IMR-90 (cell line): ENCODE results near the gene FAM118A. TPM values are rescaled to one million over a fixed set of nuclear protein-coding genes. Genes with fewer than 3 reads are reported as not detected.

Experiments used
- ATAC-seq: fragments of 200-7000 bp; cut with Tn5 transposase; 2 replicates; pipeline ENCODE4 v1.9.1; 2020; ENCODE audit warnings: low read depth, mild to moderate bottlenecking, moderate library complexity
- BruUV-seq: library from RNA; stranded (reverse); fragments of 400-500 nt; replicated peaks from 2 replicates; lab custom pipeline; 2021; lab: Mats Ljungman, UMichigan
- CTCF ChIA-PET: fragments of 300-600 bp; formaldehyde crosslinking; extraction: SDS; loops from one replicate; lab custom pipeline; 2021; ENCODE audit warnings: antibody characterized with exemption; lab: Yijun Ruan, JAX
- POLR2A ChIA-PET: fragments of 300-600 bp; sonication (Branson Sonifier 250); formaldehyde crosslinking; loops from one replicate; lab custom pipeline; 2022; ENCODE audit warnings: antibody characterized with exemption; ENCODE audit not compliant: unreplicated experiment; lab: Charles Lee
- DNase-seq: peaks from one replicate; pipeline ENCODE4 v3.0.0; 2013
- H2AFZ ChIP-seq: replicated peaks from 2 replicates; pipeline ENCODE3; 2013; ENCODE audit warnings: low read length, mild to moderate bottlenecking; ENCODE audit not compliant: poor library complexity
- H2AK5ac ChIP-seq: 2 replicates; pipeline ENCODE4 v1.6.1; 2013; ENCODE audit warnings: low read depth, low read length, inconsistent platforms
- H2AK9ac ChIP-seq: replicated peaks from 2 replicates; pipeline ENCODE3; 2013; ENCODE audit warnings: mild to moderate bottlenecking, low read depth, low read length, moderate library complexity; ENCODE audit not compliant: poor library complexity
- H2BK120ac ChIP-seq: 2 replicates; pipeline ENCODE4 v1.6.1; 2013; ENCODE audit warnings: low read depth, low read length, inconsistent platforms
- H2BK15ac ChIP-seq: 3 replicates; pipeline ENCODE4 v1.6.1; 2013; ENCODE audit warnings: low read depth, low read length, inconsistent platforms
- H2BK20ac ChIP-seq: 2 replicates; pipeline ENCODE4 v1.6.1; 2013; ENCODE audit warnings: low read depth, mild to moderate bottlenecking, inconsistent platforms, low read length, moderate library complexity
- H2BK5ac ChIP-seq: 2 replicates; pipeline ENCODE4 v1.6.1; 2013; ENCODE audit warnings: mild to moderate bottlenecking, low read depth, low read length, inconsistent platforms; ENCODE audit not compliant: poor library complexity, severe bottlenecking
- H3K14ac ChIP-seq: replicated peaks from 2 replicates; pipeline ENCODE4 v1.6.1; 2013; ENCODE audit warnings: low read depth, low read length, inconsistent platforms
- H3K18ac ChIP-seq: 2 replicates; pipeline ENCODE4 v1.6.1; 2013; ENCODE audit warnings: low read depth, low read length, control low read depth
- H3K23ac ChIP-seq: 2 replicates; pipeline ENCODE4 v1.6.1; 2013; ENCODE audit warnings: low read depth, low read length, inconsistent platforms
- H3K27ac ChIP-seq: 2 replicates; pipeline ENCODE4 v1.5.1; 2013; ENCODE audit warnings: mild to moderate bottlenecking, control low read depth, low read length; ENCODE audit not compliant: insufficient read depth
- H3K27me3 ChIP-seq: 2 replicates; pipeline ENCODE4 v1.6.1; 2013; ENCODE audit warnings: low read length; ENCODE audit not compliant: control insufficient read depth, insufficient read depth
- H3K36me3 ChIP-seq: 2 replicates; pipeline ENCODE4 v1.6.1; 2013; ENCODE audit warnings: low read length, mixed read lengths; ENCODE audit not compliant: control insufficient read depth, insufficient read depth
- H3K4ac ChIP-seq: 2 replicates; pipeline ENCODE4 v1.6.1; 2013; ENCODE audit warnings: low read depth, low read length, inconsistent platforms
- H3K4me1 ChIP-seq: 2 replicates; pipeline ENCODE4 v1.6.1; 2013; ENCODE audit warnings: low read length, mixed read lengths; ENCODE audit not compliant: control insufficient read depth, insufficient read depth
- H3K4me2 ChIP-seq: 2 replicates; pipeline ENCODE4 v1.6.1; 2013; ENCODE audit warnings: low read depth, mild to moderate bottlenecking, control low read depth, low read length, moderate library complexity
- H3K4me3 ChIP-seq: 2 replicates; pipeline ENCODE4 v1.5.1; 2013; ENCODE audit warnings: low read depth, mild to moderate bottlenecking, control low read depth, low read length, moderate library complexity; ENCODE audit not compliant: insufficient read depth
- H3K56ac ChIP-seq: 2 replicates; pipeline ENCODE4 v1.6.1; 2013; ENCODE audit warnings: low read length, inconsistent platforms; ENCODE audit not compliant: insufficient read depth; ENCODE audit errors: extremely low read depth
- H3K79me1 ChIP-seq, 2 experiments: 2 replicates each; pipeline ENCODE4 v1.6.1; 2013; ENCODE audit warnings: low read length in 2 of 2, inconsistent platforms in 1 of 2, low read depth in 1 of 2
- H3K9ac ChIP-seq: 2 replicates; pipeline ENCODE4 v1.6.1; 2013; ENCODE audit warnings: low read depth, low read length, control low read depth
- H3K9me1 ChIP-seq: 2 replicates; pipeline ENCODE4 v1.6.1; 2013; ENCODE audit warnings: low read length, inconsistent platforms; ENCODE audit not compliant: insufficient read depth
- H3K9me3 ChIP-seq: 2 replicates; pipeline ENCODE4 v1.6.1; 2013; ENCODE audit warnings: low read length; ENCODE audit not compliant: control insufficient read depth, insufficient read depth
- H4K20me1 ChIP-seq: 2 replicates; pipeline ENCODE4 v1.6.1; 2013; ENCODE audit warnings: low read length, inconsistent platforms; ENCODE audit not compliant: insufficient read depth
- H4K5ac ChIP-seq: 2 replicates; pipeline ENCODE4 v1.6.1; 2013; ENCODE audit warnings: mild to moderate bottlenecking, low read depth, low read length, control low read depth
- H4K8ac ChIP-seq, 2 experiments: 2 replicates each; pipeline ENCODE4 v1.6.1; 2013; ENCODE audit warnings: low read depth in 2 of 2, low read length in 2 of 2, control low read depth in 1 of 2, inconsistent platforms in 1 of 2
- H4K91ac ChIP-seq: 2 replicates; pipeline ENCODE4 v1.6.1; 2013; ENCODE audit warnings: low read depth, low read length, inconsistent platforms; ENCODE audit not compliant: insufficient read depth
- WGBS, 2 experiments: methylation state at CpG; one replicate each; pipeline versions ENCODE4 v1.1.5 to v1.1.7; 2013; ENCODE audit warnings: missing lambda C conversion rate in 2 of 2; ENCODE audit not compliant: insufficient read length in 1 of 2; ENCODE audit errors: extremely low coverage in 2 of 2; 5-methylcytosine and 5-hydroxymethylcytosine counted together
- dilution Hi-C: fragments of 300-500 bp; cut with HindIII; formaldehyde crosslinking; loops from one replicate; pipeline ENCODE4 v1.14.3; 2018; ENCODE audit warnings: low sequenced_read_pairs; ENCODE audit not compliant: unreplicated experiment
- in situ Hi-C: fragments of 300-500 bp; cut with MboI; formaldehyde crosslinking; loops from 3 replicates; pipeline ENCODE4 v1.14.3; 2019; ENCODE audit warnings: low sequenced_read_pairs, inconsistent platforms, mixed read lengths
- intact Hi-C: fragments of 100-400 bp; cut with micrococcal nuclease; formaldehyde crosslinking; loops from 2 replicates; pipeline ENCODE4 v1.10.0; 2022
- polyA plus RNA-seq, 3 experiments: library from polyadenylated mRNA; depleted of rRNA; stranded (reverse); fragments of >200 nt; gene quantifications; 2 replicates each; pipeline ENCODE4 v1.2.3, GENCODE V29; 2012; ENCODE audit warnings: low replicate concordance in 1 of 3
- total RNA-seq: library from RNA; depleted of rRNA; stranded (reverse); fragments of >200 nt; gene quantifications from 2 replicates; pipeline ENCODE4 v1.2.3, GENCODE V29; 2012
- TF ChIP-seq, protein P1 (sequence below): conservative IDR thresholded peaks from 2 replicates; pipeline ENCODE4 v1.5.1; 2012; ENCODE audit warnings: mild to moderate bottlenecking, low read depth, low read length, improper control_type of control experiment

FAM118A gene
- total and polyA plus RNA-seq, 2 of the 4 experiments (the other 2 are of a cell fraction) = 20.6 to 95.6 TPM

- H3K18ac ChIP-seq = no peak overlapping the region
- BruUV-seq = no TSS peak
- ChIA-PET CTCF (no interaction called here), POLR2A (no interaction called here)
- H3K9ac ChIP-seq = no peak overlapping the region
- H3K23ac ChIP-seq = no peak overlapping the region
- peaks cover 47% of the 10 kb centered on the region for H3K36me3 ChIP-seq
- no peak overlapping the region for H2BK20ac ChIP-seq
- 65% methylated on average over 6 of the region's 12 CpGs; no CpG with 5 or more reads in 1 of the 2 experiments for WGBS, 2 experiments
- no peak overlapping the region for H3K4me3 ChIP-seq
- H3K27ac ChIP-seq = no peak overlapping the region
- ATAC-seq (peak; percentile 40; the same call in 1 of the 2 replicates), DNase-seq (no peak)
- TF ChIP-seq, protein P1, sequence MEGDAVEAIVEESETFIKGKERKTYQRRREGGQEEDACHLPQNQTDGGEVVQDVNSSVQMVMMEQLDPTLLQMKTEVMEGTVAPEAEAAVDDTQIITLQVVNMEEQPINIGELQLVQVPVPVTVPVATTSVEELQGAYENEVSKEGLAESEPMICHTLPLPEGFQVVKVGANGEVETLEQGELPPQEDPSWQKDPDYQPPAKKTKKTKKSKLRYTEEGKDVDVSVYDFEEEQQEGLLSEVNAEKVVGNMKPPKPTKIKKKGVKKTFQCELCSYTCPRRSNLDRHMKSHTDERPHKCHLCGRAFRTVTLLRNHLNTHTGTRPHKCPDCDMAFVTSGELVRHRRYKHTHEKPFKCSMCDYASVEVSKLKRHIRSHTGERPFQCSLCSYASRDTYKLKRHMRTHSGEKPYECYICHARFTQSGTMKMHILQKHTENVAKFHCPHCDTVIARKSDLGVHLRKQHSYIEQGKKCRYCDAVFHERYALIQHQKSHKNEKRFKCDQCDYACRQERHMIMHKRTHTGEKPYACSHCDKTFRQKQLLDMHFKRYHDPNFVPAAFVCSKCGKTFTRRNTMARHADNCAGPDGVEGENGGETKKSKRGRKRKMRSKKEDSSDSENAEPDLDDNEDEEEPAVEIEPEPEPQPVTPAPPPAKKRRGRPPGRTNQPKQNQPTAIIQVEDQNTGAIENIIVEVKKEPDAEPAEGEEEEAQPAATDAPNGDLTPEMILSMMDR = no peak
- H3K79me1 ChIP-seq = peaks cover 3 to 22% of the 10 kb centered on the region in 2 experiments; a peak in 2 of 4 replicates
- in situ Hi-C loops = no loop called here
- H2AK5ac ChIP-seq = no peak overlapping the region
- H3K56ac ChIP-seq = no peak overlapping the region
- H3K27me3 ChIP-seq = no peaks in the 10 kb centered on the region
- H2BK5ac ChIP-seq = no peak overlapping the region
- no peak overlapping the region for H2BK120ac ChIP-seq
- H3K9me3 ChIP-seq = no peaks in the 10 kb centered on the region
- intact Hi-C loops = no loop called here
- no peak overlapping the region for H2AK9ac ChIP-seq
- H3K9me1 ChIP-seq = peaks cover 6% of the 10 kb centered on the region; the same call in 1 of the 2 replicates
- no peak overlapping the region for H3K4ac ChIP-seq
- dilution Hi-C loops = no loop called here
- peaks cover 2% of the 10 kb centered on the region; the same call in 1 of the 2 replicates for H3K4me1 ChIP-seq
- H3K4me2 ChIP-seq = no peak overlapping the region
- no peak overlapping the region for H2AFZ ChIP-seq
- H4K91ac ChIP-seq = no peak overlapping the region
- no peak overlapping the region for H4K8ac ChIP-seq
- H4K5ac ChIP-seq = no peak overlapping the region
- H4K20me1 ChIP-seq = peaks cover 6% of the 10 kb centered on the region
- H3K14ac ChIP-seq = no peak overlapping the region
- no peak overlapping the region for H2BK15ac ChIP-seq
These were observed 19.8 kb downstream of the FAM118A start for GRCh38 chr22:45329530-45329936.
